H1 (cell line): Measurements from ENCODE around the gene GRB14.

Experiments used
- ATF3 ChIP-seq: IDR thresholded peaks from 2 replicates; pipeline ENCODE4 v1.6.1; 2011; ENCODE audit warnings: low read depth, mild to moderate bottlenecking, low read length; ENCODE audit not compliant: insufficient read depth
- CTCF ChIP-seq, 3 experiments: IDR thresholded peaks; 1 replicate in 2 of 3; 2 replicates in 1 of 3; pipeline versions ENCODE4 v1.5.1 to v1.6.1; 2011; ENCODE audit warnings: low read length in 3 of 3, mild to moderate bottlenecking in 3 of 3, inconsistent platforms in 2 of 3, low read depth in 1 of 3, moderate library complexity in 1 of 3; ENCODE audit not compliant: insufficient read depth in 1 of 3; ENCODE audit errors: control extremely low read depth in 1 of 3
- EP300 ChIP-seq, 2 experiments: IDR thresholded peaks; 1 replicate in 1 of 2; 2 replicates in 1 of 2; pipeline ENCODE4 v1.6.1; 2011 to 2012; ENCODE audit warnings: low read depth in 2 of 2, low read length in 2 of 2, mild to moderate bottlenecking in 2 of 2, borderline replicate concordance in 1 of 2, inconsistent platforms in 1 of 2, moderate library complexity in 1 of 2
- FOSL1 ChIP-seq: IDR thresholded peaks from 2 replicates; pipeline ENCODE4 v1.6.1; 2011; ENCODE audit warnings: mild to moderate bottlenecking, low read depth, low read length, moderate library complexity; ENCODE audit not compliant: insufficient read depth
- NRF1 ChIP-seq: IDR thresholded peaks from 2 replicates; pipeline ENCODE4 v1.6.1; 2011; ENCODE audit warnings: mild to moderate bottlenecking, low read depth, low read length, improper control_type of control experiment
- POLR2A ChIP-seq, 2 experiments: IDR thresholded peaks; 1 replicate in 1 of 2; 2 replicates in 1 of 2; pipeline ENCODE4 v1.6.1; 2011; ENCODE audit warnings: low read depth in 2 of 2, low read length in 2 of 2, mild to moderate bottlenecking in 2 of 2; ENCODE audit errors: control extremely low read depth in 1 of 2
- POLR2AphosphoS5 ChIP-seq: IDR thresholded peaks from 2 replicates; pipeline ENCODE4 v1.6.1; 2011; ENCODE audit warnings: low read depth, low read length
- RNF2 ChIP-seq: fragments of 200-900, 300-1000 bp; sonication (generic); IDR thresholded peaks from 2 replicates; pipeline ENCODE4 v1.7.1; 2016; ENCODE audit warnings: borderline replicate concordance, low read depth, mild to moderate bottlenecking, antibody characterized with exemption, low read length; ENCODE audit not compliant: poor library complexity, severe bottlenecking; ENCODE audit errors: missing control alignments
- RXRA ChIP-seq: IDR thresholded peaks from 2 replicates; pipeline ENCODE4 v1.6.1; 2011; ENCODE audit warnings: low read depth, mild to moderate bottlenecking, low read length, moderate library complexity; ENCODE audit not compliant: insufficient read depth

GRCh38 chr2:164450278-164450677 is 171.0 kb downstream of the GRB14 start:
- TF ChIP-seq ATF3: no peak
- no peak for TF ChIP-seq EP300 (IDR thresholded peaks at IDR 0.05; ENCODE audit: borderline replicate concordance in 1 of 2, low read depth in 2 of 2, low read length in 2 of 2)
- TF ChIP-seq POLR2A (IDR thresholded peaks at IDR 0.05; ENCODE audit: control extremely low read depth in 1 of 2, low read depth in 2 of 2, low read length in 2 of 2): no peak
- no peak for TF ChIP-seq NRF1
- no peak for TF ChIP-seq CTCF (IDR thresholded peaks at IDR 0.05; ENCODE audit: control extremely low read depth in 1 of 3, insufficient read depth in 1 of 3, low read depth in 1 of 3, low read length in 3 of 3)
- TF ChIP-seq POLR2AphosphoS5: no peak
- no peak for TF ChIP-seq RNF2
- TF ChIP-seq FOSL1: no peak
- no peak for TF ChIP-seq RXRA
